PC-9 (cell line): ENCODE data around the gene NUDT1. TPM values are rescaled to one million over a fixed set of nuclear protein-coding genes. Genes with fewer than 3 reads are reported as not detected.

ENCODE experiments used
- BruUV-seq: library from RNA; stranded (reverse); fragments of 400-500 nt; replicated peaks from 2 replicates; lab custom pipeline; 2021; lab: Mats Ljungman, UMichigan
- CTCF ChIA-PET: fragments of 300-600 bp; sonication (Branson Sonifier 250); formaldehyde crosslinking; loops from one replicate; lab custom pipeline; 2022; ENCODE audit warnings: antibody characterized with exemption; lab: Charles Lee
- POLR2A ChIA-PET: fragments of 300-600 bp; sonication (Branson Sonifier 250); formaldehyde crosslinking; loops from one replicate; lab custom pipeline; 2022; ENCODE audit warnings: antibody characterized with exemption; ENCODE audit not compliant: unreplicated experiment; lab: Charles Lee
- DNase-seq, 2 experiments: peaks; one replicate each; pipeline versions ENCODE4 v3.0.0 to v3.0.0-alpha.2; 2015 to 2022; ENCODE audit warnings: mixed read lengths in 1 of 2
- H2AFZ ChIP-seq: fragments of 200-600 bp; sonication (generic); 2 replicates; pipeline ENCODE4 v1.8.1; 2017; ENCODE audit warnings: antibody characterized with exemption
- H3F3A ChIP-seq: fragments of 200-600 bp; sonication (generic); 2 replicates; pipeline ENCODE4 v1.8.1; 2017; ENCODE audit warnings: antibody characterized with exemption, mild to moderate bottlenecking, low read depth; ENCODE audit not compliant: insufficient read depth
- H3K27ac ChIP-seq: fragments of 200-600 bp; sonication (generic); 2 replicates; pipeline ENCODE4 v1.6.1; 2016; ENCODE audit warnings: mixed run types
- H3K27me3 ChIP-seq: fragments of 200-600 bp; sonication (generic); 2 replicates; pipeline ENCODE4 v1.6.1; 2016; ENCODE audit warnings: low read depth, mixed run types; ENCODE audit not compliant: insufficient read depth
- H3K36me3 ChIP-seq: fragments of 200-600 bp; sonication (generic); 2 replicates; pipeline ENCODE4 v1.6.1; 2016; ENCODE audit warnings: low read depth, mixed run types
- H3K4me1 ChIP-seq: fragments of 200-600 bp; sonication (generic); replicated peaks from 2 replicates; pipeline ENCODE4 v1.6.1; 2016; ENCODE audit warnings: mixed run types; ENCODE audit not compliant: insufficient read depth
- H3K4me2 ChIP-seq: fragments of 200-600 bp; sonication (generic); 2 replicates; pipeline ENCODE4 v1.6.1; 2017; ENCODE audit warnings: mixed run types
- H3K4me3 ChIP-seq: fragments of 200-600 bp; sonication (generic); 2 replicates; pipeline ENCODE4 v1.6.1; 2016; ENCODE audit warnings: mixed run types
- H3K79me2 ChIP-seq: fragments of 200-600 bp; sonication (generic); 2 replicates; pipeline ENCODE4 v1.6.1; 2017; ENCODE audit warnings: low read depth, mixed run types
- H3K9me2 ChIP-seq: fragments of 200-600 bp; sonication (generic); 2 replicates; pipeline ENCODE4 v1.8.1; 2017; ENCODE audit warnings: mild to moderate bottlenecking; ENCODE audit not compliant: insufficient read depth
- H3K9me3 ChIP-seq: fragments of 200-600 bp; sonication (generic); 2 replicates; pipeline ENCODE4 v1.8.1; 2016; ENCODE audit warnings: low read depth; ENCODE audit not compliant: insufficient read depth
- H4K20me1 ChIP-seq: fragments of 200-600 bp; sonication (generic); 2 replicates; pipeline ENCODE4 v1.8.1; 2017; ENCODE audit not compliant: insufficient read depth
- EZH2 ChIP-seq: fragments of 200-600 bp; sonication (generic); IDR thresholded peaks from 2 replicates; pipeline ENCODE4 v1.8.0; 2017; ENCODE audit warnings: antibody characterized with exemption, low read depth
- intact Hi-C: fragments of 100-400 bp; cut with micrococcal nuclease; formaldehyde crosslinking; loops from one replicate; pipeline ENCODE4 v1.10.0; 2022; ENCODE audit not compliant: unreplicated experiment
- total RNA-seq: library from RNA; stranded (reverse); gene quantifications from 2 replicates; pipeline ENCODE4 v1.2.3, GENCODE V29; 2021
- TF ChIP-seq, protein P1 (sequence below): fragments of 200-600 bp; sonication (generic); conservative IDR thresholded peaks from 2 replicates; pipeline ENCODE4 v1.6.1; 2017; ENCODE audit warnings: mixed run types, antibody characterized with exemption, mild to moderate bottlenecking, moderate library complexity

NUDT1 gene
- total RNA-seq, 1 experiment from 2014 or later: 63.9 TPM

- Histone ChIP-seq H3K4me3 (no peak overlapping the region), H3K27ac (no peak overlapping the region), H2AFZ (no peak overlapping the region), H3K79me2 (no peaks in the 10 kb centered on the region), H3F3A (no peaks in the 10 kb centered on the region), H3K9me3 (no peaks in the 10 kb centered on the region), H3K4me2 (no peak overlapping the region), H3K9me2 (no peaks in the 10 kb centered on the region), H3K27me3 (no peaks in the 10 kb centered on the region), H4K20me1 (peaks cover 8% of the 10 kb centered on the region; the same call in 1 of the 2 replicates), H3K36me3 (peaks cover 7% of the 10 kb centered on the region; the same call in 1 of the 2 replicates), H3K4me1 (no peaks in the 10 kb centered on the region)
- POLR2A ChIA-PET: no interaction called here
- BruUV-seq: no TSS peak
- intact Hi-C loops: loop anchor here (5.0 to 10.0 kb wide), 2 partner anchors 545 to 633 kb away; no protein-coding TSS in a partner anchor
- DNase-seq: no peak
- CTCF ChIA-PET: interaction anchor here (0.6 kb wide), 1 partner anchor 35 kb away, joined by 15 read pairs; no protein-coding TSS in a partner anchor
- TF ChIP-seq EZH2: no peak
- TF ChIP-seq, protein P1, sequence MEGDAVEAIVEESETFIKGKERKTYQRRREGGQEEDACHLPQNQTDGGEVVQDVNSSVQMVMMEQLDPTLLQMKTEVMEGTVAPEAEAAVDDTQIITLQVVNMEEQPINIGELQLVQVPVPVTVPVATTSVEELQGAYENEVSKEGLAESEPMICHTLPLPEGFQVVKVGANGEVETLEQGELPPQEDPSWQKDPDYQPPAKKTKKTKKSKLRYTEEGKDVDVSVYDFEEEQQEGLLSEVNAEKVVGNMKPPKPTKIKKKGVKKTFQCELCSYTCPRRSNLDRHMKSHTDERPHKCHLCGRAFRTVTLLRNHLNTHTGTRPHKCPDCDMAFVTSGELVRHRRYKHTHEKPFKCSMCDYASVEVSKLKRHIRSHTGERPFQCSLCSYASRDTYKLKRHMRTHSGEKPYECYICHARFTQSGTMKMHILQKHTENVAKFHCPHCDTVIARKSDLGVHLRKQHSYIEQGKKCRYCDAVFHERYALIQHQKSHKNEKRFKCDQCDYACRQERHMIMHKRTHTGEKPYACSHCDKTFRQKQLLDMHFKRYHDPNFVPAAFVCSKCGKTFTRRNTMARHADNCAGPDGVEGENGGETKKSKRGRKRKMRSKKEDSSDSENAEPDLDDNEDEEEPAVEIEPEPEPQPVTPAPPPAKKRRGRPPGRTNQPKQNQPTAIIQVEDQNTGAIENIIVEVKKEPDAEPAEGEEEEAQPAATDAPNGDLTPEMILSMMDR: no peak
Measured at GRCh38 chr7:2209961-2210323, 32.1 kb upstream of the NUDT1 start.

DNA sequence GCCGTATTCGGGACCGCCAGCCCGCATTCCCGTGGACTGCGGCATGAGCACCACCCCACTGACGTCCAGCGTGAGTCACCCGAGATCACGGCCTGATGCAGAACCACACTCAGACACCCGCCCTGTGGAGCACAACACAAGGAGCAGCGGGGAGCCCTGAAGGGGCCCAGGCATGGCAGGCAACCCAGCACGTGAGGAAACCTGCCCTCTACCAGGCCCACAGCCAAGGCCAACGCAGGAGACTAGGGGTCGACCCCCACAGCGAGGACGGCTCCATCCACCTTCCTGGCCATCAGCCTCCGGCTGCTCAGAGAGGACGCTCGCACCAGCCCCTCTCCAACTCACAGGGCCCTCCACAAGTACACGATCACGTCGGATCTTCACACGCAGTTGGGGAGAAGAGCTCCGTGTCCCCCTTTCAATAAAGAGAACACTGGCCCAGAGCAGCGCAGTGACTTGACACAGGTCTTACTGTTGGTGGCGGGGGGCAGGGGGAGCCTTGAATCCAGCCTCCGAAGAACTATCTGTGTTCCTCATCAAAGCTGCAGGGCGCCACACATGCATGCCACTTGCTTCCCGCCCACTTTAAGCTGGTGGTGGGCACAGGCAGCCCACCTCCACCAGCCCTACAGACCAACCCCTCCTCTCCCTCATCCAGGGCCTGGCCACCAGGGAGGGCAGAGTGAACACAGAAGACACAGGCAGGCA is 31.3 kb upstream of the NUDT1 start:
- Histone ChIP-seq H2AFZ (no peak overlapping the region), H3K27me3 (no peaks in the 10 kb centered on the region), H3K9me2 (no peaks in the 10 kb centered on the region), H3K9me3 (no peaks in the 10 kb centered on the region), H4K20me1 (peaks cover 4% of the 10 kb centered on the region; the same call in 1 of the 2 replicates), H3K36me3 (peaks cover 12% of the 10 kb centered on the region; the same call in 1 of the 2 replicates), H3K79me2 (no peaks in the 10 kb centered on the region), H3K27ac (no peak overlapping the region), H3F3A (no peaks in the 10 kb centered on the region), H3K4me2 (no peak overlapping the region), H3K4me1 (no peaks in the 10 kb centered on the region), H3K4me3 (no peak overlapping the region)
- ChIA-PET POLR2A (no interaction called here), CTCF (interaction anchor here (0.5 kb wide), 1 partner anchor 706 kb away, joined by 5 read pairs; no protein-coding TSS in a partner anchor)
- intact Hi-C loops: no loop called here
- no TSS peak for BruUV-seq
- DNase-seq: no peak
- TF ChIP-seq, protein P1: no peak
- TF ChIP-seq EZH2: no peak

DNA sequence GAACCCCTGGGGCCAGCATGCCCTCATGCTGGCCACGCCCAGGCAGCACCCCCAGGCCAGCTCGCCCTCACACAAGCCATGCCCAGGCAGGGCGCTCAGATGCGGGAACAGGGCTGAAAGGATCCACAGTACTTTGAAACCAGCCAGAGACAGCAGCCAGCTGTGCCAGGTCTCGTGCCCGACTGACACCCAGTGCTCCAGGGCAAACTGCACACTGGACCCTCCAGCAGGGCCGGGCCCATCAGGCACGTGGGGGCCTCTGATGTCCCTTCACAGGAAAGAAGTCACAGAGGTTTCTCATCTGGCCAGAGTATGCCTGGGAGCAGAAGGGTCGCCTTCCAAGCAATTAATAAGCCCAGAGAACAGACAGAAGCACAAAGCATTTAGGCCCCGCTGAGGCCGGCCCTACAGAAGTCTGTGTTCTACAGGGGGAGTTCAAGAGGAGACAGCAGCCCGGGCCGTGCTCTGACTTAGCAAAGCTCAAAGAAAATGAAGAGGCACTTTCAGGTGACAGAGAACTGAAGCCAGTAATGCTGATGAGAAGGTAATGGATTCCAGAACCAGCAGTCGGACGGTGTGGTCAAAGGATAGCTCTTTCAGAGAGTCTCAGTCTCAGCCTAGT is 30.7 kb upstream of the NUDT1 start:
- intact Hi-C loops: no loop called here

More for the DNA sequence above, 30.7 kb upstream of the NUDT1 start:
- POLR2A ChIA-PET: no interaction called here
- Histone ChIP-seq H3K9me3 (no peaks in the 10 kb centered on the region), H4K20me1 (peaks cover 4% of the 10 kb centered on the region; the same call in 1 of the 2 replicates), H3K36me3 (peaks cover 12% of the 10 kb centered on the region; the same call in 1 of the 2 replicates), H2AFZ (no peak overlapping the region), H3K4me2 (no peak overlapping the region), H3K27me3 (no peaks in the 10 kb centered on the region), H3K27ac (no peak overlapping the region), H3K9me2 (no peaks in the 10 kb centered on the region), H3K4me3 (no peak overlapping the region), H3F3A (no peaks in the 10 kb centered on the region), H3K79me2 (no peaks in the 10 kb centered on the region), H3K4me1 (no peaks in the 10 kb centered on the region)
- no peak for DNase-seq
- CTCF ChIA-PET: interaction anchor here (0.5 kb wide), 1 partner anchor 707 kb away, joined by 5 read pairs; no protein-coding TSS in a partner anchor
- no TSS peak for BruUV-seq
- TF ChIP-seq, protein P1: no peak
- no peak for TF ChIP-seq EZH2
